ENCODE results near the gene NOTUM. TPM values are rescaled to one million over a fixed set of nuclear protein-coding genes. Genes with fewer than 3 reads are reported as not detected.
"Not testable (repeated sequence)": the region's sequence is repeated elsewhere in the genome, so short reads cannot be mapped to it uniquely, and the experiment has no call there.

NOTUM gene
- total RNA-seq, 1 donor from 2014 or later, result 0.53 TPM

- no peak for DNase-seq (ENCODE audit: low read depth)
Measured at GRCh38 chr17:81996757-81997441, 35.9 kb upstream of the NOTUM start.

- DNase-seq (ENCODE audit: low read depth), result no peak
Measured at GRCh38 chr17:81996232-81996756, 35.3 kb upstream of the NOTUM start.

- no peak for DNase-seq (ENCODE audit: low read depth)
Measured at GRCh38 chr17:81995463-81996231, 34.7 kb upstream of the NOTUM start.

GRCh38 chr17:81994593-81995462 is 33.8 kb upstream of the NOTUM start:
- no peak for DNase-seq (ENCODE audit: low read depth)

- no peak for DNase-seq (ENCODE audit: low read depth)
Measured at GRCh38 chr17:81993729-81994592, 33.0 kb upstream of the NOTUM start.

GRCh38 chr17:81992306-81993102 is 31.5 kb upstream of the NOTUM start:
- no peak for DNase-seq (ENCODE audit: low read depth)

GRCh38 chr17:81991684-81992305 is 30.8 kb upstream of the NOTUM start:
- peak; percentile 93 for DNase-seq (ENCODE audit: low read depth)

- DNase-seq (ENCODE audit: low read depth), result no peak
Measured at GRCh38 chr17:81990836-81991683, 30.1 kb upstream of the NOTUM start.

GRCh38 chr17:81987161-81987770 is 26.3 kb upstream of the NOTUM start:
- no peak for DNase-seq (ENCODE audit: low read depth)

GRCh38 chr17:81986606-81987005 is 25.6 kb upstream of the NOTUM start:
- DNase-seq (ENCODE audit: low read depth), result no peak

GRCh38 chr17:81984773-81985410 is 23.9 kb upstream of the NOTUM start:
- no peak for DNase-seq (ENCODE audit: low read depth)

- DNase-seq (ENCODE audit: low read depth), result no peak
Measured at GRCh38 chr17:81983639-81984373, 22.8 kb upstream of the NOTUM start.

- no peak for DNase-seq (ENCODE audit: low read depth)
Measured at GRCh38 chr17:81983011-81983638, 22.1 kb upstream of the NOTUM start.

GRCh38 chr17:81981511-81981910 is 20.5 kb upstream of the NOTUM start:
- not testable (repeated sequence) for DNase-seq (ENCODE audit: low read depth)

- no peak for DNase-seq (ENCODE audit: low read depth)
Measured at GRCh38 chr17:81980707-81981343, 19.8 kb upstream of the NOTUM start.

GRCh38 chr17:81980122-81980521 is 19.1 kb upstream of the NOTUM start:
- no peak for DNase-seq (ENCODE audit: low read depth)

Data from myocyte (in vitro differentiated cells).